ENCODE measurements around the gene NUMB.
A peak's percentile ranks its signal among the peaks of the same experiment; 100 is the strongest.

Gene NUMB

DNA sequence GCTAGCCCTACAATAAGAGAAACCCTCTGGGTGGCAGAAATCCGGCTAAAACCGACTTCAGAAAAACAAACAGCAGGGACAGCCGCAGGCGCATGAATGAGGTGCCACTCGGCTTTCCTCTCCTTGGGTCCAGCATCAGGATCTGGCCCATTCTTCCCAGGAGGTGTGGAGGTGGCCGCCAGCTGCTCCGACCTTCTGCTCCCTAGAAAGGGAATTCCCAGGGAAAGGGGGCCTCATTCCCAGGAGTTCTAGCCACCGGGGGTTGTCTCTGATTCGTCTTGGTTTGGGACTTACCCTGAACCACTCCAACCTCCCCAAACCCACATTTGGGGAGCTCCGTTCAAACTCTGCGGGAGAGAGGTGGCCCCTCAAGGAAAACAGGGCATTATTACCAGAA is 208.0 kb downstream of the NUMB start:
- no peak for DNase-seq
- H3K4me3 ChIP-seq (ENCODE audit: control insufficient read depth in 1 of 7, extremely low read depth in 1 of 7, insufficient read depth in 4 of 7, low read depth in 2 of 7, low read length in 6 of 7): no peak overlapping the region
- H3K27me3 ChIP-seq (replicated peaks in 2 of 5; ENCODE audit: control insufficient read depth in 4 of 5, insufficient read depth in 5 of 5, low read length in 4 of 5): peaks cover 0 to 3% (median 0%) of the 10 kb centered on the region in 5 experiments
- no peaks in the 10 kb centered on the region for H3K9me3 ChIP-seq (ENCODE audit: control extremely low read depth in 1 of 5, control insufficient read depth in 4 of 5, insufficient read depth in 2 of 5, low read depth in 1 of 5, low read length in 4 of 5)
- no peak overlapping the region for H3K27ac ChIP-seq (ENCODE audit: insufficient read depth in 1 of 2, low read depth in 1 of 2, low read length in 2 of 2, poor library complexity in 1 of 2, severe bottlenecking in 2 of 2)
- no peaks in the 10 kb centered on the region for H3K36me3 ChIP-seq (ENCODE audit: control insufficient read depth in 4 of 4, insufficient read depth in 4 of 4, low read length in 3 of 4)
- ChIA-PET POLR2A (interaction anchor here (0.6 kb wide), 1 partner anchor 14 kb away, joined by 3 read pairs; no protein-coding TSS in a partner anchor), CTCF (no interaction called here)
- peaks cover 0 to 14% (median 11%) of the 10 kb centered on the region in 4 experiments for H3K4me1 ChIP-seq (ENCODE audit: control extremely low read depth in 1 of 4, control insufficient read depth in 4 of 4, insufficient read depth in 4 of 4, low read length in 3 of 4)
- WGBS (ENCODE audit: insufficient coverage): 98% methylated on average over 6 of the region's 11 CpGs

GRCh38 chr14:73249564-73250316 is 208.6 kb downstream of the NUMB start:
- H3K9me3 ChIP-seq (ENCODE audit: control extremely low read depth in 1 of 5, control insufficient read depth in 4 of 5, insufficient read depth in 2 of 5, low read depth in 1 of 5, low read length in 4 of 5): no peaks in the 10 kb centered on the region
- no peaks in the 10 kb centered on the region for H3K36me3 ChIP-seq (ENCODE audit: control insufficient read depth in 4 of 4, insufficient read depth in 4 of 4, low read length in 3 of 4)
- peaks cover 2 to 20% (median 17%) of the 10 kb centered on the region in 4 experiments for H3K4me1 ChIP-seq (ENCODE audit: control extremely low read depth in 1 of 4, control insufficient read depth in 4 of 4, insufficient read depth in 4 of 4, low read length in 3 of 4)
- POLR2A ChIA-PET: interaction anchor here (0.6 kb wide), 1 partner anchor 14 kb away, joined by 3 read pairs; no protein-coding TSS in a partner anchor
- H3K27me3 ChIP-seq (replicated peaks in 2 of 5; ENCODE audit: control insufficient read depth in 4 of 5, insufficient read depth in 5 of 5, low read length in 4 of 5): peaks cover 0 to 3% (median 0%) of the 10 kb centered on the region in 5 experiments
- CTCF ChIA-PET: no interaction called here
- 84% methylated on average over 10 of the region's 13 CpGs for WGBS (ENCODE audit: insufficient coverage)
- DNase-seq: no peak
- no peak overlapping the region for H3K4me3 ChIP-seq (ENCODE audit: control insufficient read depth in 1 of 7, extremely low read depth in 1 of 7, insufficient read depth in 4 of 7, low read depth in 2 of 7, low read length in 6 of 7)
- H3K27ac ChIP-seq (ENCODE audit: insufficient read depth in 1 of 2, low read depth in 1 of 2, low read length in 2 of 2, poor library complexity in 1 of 2, severe bottlenecking in 2 of 2): no peak overlapping the region

GRCh38 chr14:73249108-73249507 is 209.2 kb downstream of the NUMB start:
- POLR2A ChIA-PET: no interaction called here
- no peak for DNase-seq
- Histone ChIP-seq H3K27ac (ENCODE audit: insufficient read depth in 1 of 2, low read depth in 1 of 2, low read length in 2 of 2, poor library complexity in 1 of 2, severe bottlenecking in 2 of 2) (no peak overlapping the region), H3K4me1 (ENCODE audit: control extremely low read depth in 1 of 4, control insufficient read depth in 4 of 4, insufficient read depth in 4 of 4, low read length in 3 of 4) (peaks cover 2 to 27% (median 23%) of the 10 kb centered on the region in 4 experiments), H3K9me3 (ENCODE audit: control extremely low read depth in 1 of 5, control insufficient read depth in 4 of 5, insufficient read depth in 2 of 5, low read depth in 1 of 5, low read length in 4 of 5) (no peaks in the 10 kb centered on the region), H3K4me3 (ENCODE audit: control insufficient read depth in 1 of 7, extremely low read depth in 1 of 7, insufficient read depth in 4 of 7, low read depth in 2 of 7, low read length in 6 of 7) (no peak overlapping the region), H3K27me3 (replicated peaks in 2 of 5; ENCODE audit: control insufficient read depth in 4 of 5, insufficient read depth in 5 of 5, low read length in 4 of 5) (peaks cover 0 to 3% (median 0%) of the 10 kb centered on the region in 5 experiments), H3K36me3 (ENCODE audit: control insufficient read depth in 4 of 4, insufficient read depth in 4 of 4, low read length in 3 of 4) (no peaks in the 10 kb centered on the region)
- CTCF ChIA-PET: no interaction called here
- no CpG with 5 or more reads among the region's 1 CpG for WGBS (ENCODE audit: insufficient coverage)

DNA sequence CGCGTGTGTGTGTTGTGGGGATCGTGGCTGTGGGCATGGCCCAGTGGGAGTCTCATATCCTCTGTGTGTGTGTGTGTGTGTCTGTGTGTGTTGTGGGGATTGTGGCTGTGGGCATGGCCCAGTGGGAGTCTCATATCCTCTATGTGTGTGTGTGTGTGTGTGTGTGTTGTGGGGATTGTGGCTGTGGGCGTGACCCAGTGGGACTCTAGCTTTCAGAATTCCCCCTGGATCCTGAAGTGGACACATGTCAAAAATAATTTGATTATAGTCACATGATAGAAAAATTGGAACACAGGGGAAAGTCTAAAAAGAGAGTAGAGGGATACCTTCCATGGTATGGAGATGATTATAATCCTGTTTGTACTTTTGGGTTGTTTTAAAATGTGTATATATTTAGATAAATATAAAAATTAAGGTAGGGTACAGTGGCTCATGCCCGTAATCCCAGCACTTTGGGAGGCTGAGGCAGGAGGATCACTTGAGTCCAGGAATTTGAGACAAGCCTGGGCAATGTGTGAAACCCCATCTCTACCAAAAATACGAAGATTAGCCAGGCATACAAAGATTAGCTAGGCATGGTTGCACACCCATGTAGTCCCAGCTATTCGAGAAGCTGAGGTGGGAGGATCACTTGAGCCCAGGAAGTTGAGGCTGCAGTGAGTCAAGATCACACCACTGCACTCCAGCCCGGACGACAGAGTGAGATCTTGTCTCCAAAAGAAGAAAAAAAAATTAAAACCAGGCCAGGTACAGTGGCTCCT is 210.1 kb downstream of the NUMB start:
- ChIA-PET CTCF (no interaction called here), POLR2A (no interaction called here)
- Histone ChIP-seq H3K27me3 (replicated peaks in 2 of 5; ENCODE audit: control insufficient read depth in 4 of 5, insufficient read depth in 5 of 5, low read length in 4 of 5) (peaks cover 0 to 3% (median 0%) of the 10 kb centered on the region in 5 experiments), H3K27ac (ENCODE audit: insufficient read depth in 1 of 2, low read depth in 1 of 2, low read length in 2 of 2, poor library complexity in 1 of 2, severe bottlenecking in 2 of 2) (no peak overlapping the region), H3K4me1 (ENCODE audit: control extremely low read depth in 1 of 4, control insufficient read depth in 4 of 4, insufficient read depth in 4 of 4, low read length in 3 of 4) (peaks cover 2 to 35% (median 28%) of the 10 kb centered on the region in 4 experiments), H3K36me3 (ENCODE audit: control insufficient read depth in 4 of 4, insufficient read depth in 4 of 4, low read length in 3 of 4) (no peaks in the 10 kb centered on the region), H3K9me3 (ENCODE audit: control extremely low read depth in 1 of 5, control insufficient read depth in 4 of 5, insufficient read depth in 2 of 5, low read depth in 1 of 5, low read length in 4 of 5) (no peaks in the 10 kb centered on the region), H3K4me3 (ENCODE audit: control insufficient read depth in 1 of 7, extremely low read depth in 1 of 7, insufficient read depth in 4 of 7, low read depth in 2 of 7, low read length in 6 of 7) (no peak overlapping the region)
- no peak for DNase-seq
- 89% methylated on average over 5 of the region's 9 CpGs for WGBS (ENCODE audit: insufficient coverage)

- peak overlapping the region; percentile 23 to 79 (median 62) for H3K4me3 ChIP-seq (ENCODE audit: control insufficient read depth in 1 of 7, extremely low read depth in 1 of 7, insufficient read depth in 4 of 7, low read depth in 2 of 7, low read length in 6 of 7)
- CTCF ChIA-PET: no interaction called here
These were observed 211.8 kb downstream of the NUMB start for GRCh38 chr14:73246387-73247150.

DNA sequence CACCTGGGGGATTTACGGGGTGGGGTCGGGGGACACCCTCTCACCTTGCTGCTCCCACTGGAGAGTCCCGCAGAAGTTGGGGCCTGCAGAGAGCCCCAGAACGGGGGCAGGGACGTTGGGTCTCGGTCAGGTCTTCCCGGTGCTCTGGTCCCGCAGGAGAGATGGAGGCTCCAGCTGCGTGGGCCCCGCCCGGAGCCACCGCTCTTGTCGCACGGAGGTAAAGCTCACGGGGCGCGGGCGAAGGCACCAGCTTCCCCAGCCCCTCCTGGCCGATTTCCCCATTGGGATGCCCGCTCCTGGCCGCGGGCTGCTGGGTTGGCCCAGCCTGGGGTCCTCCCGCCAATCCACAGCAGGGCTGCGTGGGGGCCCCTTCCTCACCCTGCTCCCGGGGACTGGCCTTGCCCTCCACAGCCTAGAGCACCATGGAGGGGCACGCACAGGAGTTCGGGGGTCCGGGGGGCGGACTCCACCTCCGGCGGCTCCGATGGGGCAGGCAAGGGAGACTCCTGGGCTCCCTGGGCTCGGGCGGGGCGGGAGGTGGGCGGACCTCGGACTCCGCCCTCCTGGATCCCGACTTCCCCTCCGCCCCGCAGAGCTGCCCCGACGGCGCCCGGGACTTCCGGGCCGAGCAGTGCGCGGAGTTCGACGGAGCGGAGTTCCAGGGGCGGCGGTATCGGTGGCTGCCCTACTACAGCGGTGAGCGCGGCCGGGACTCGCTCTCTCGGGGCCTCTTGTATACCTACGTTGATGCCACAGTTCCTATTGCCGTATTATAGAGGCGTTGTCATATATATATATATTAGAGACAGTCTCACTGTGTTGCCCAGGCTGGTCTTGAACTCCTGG is 212.6 kb downstream of the NUMB start:
- ChIA-PET CTCF (interaction anchor here (2.3 kb wide), 1 partner anchor 13 kb away, joined by 5 read pairs; no protein-coding TSS in a partner anchor), POLR2A (interaction anchor here (0.5 to 0.6 kb wide), 2 partner anchors 43 to 97 kb away, joined by 3 to 4 read pairs; no protein-coding TSS in a partner anchor)
- Histone ChIP-seq H3K36me3 (ENCODE audit: control insufficient read depth in 4 of 4, insufficient read depth in 4 of 4, low read length in 3 of 4) (no peaks in the 10 kb centered on the region), H3K9me3 (ENCODE audit: control extremely low read depth in 1 of 5, control insufficient read depth in 4 of 5, insufficient read depth in 2 of 5, low read depth in 1 of 5, low read length in 4 of 5) (no peaks in the 10 kb centered on the region), H3K4me3 (ENCODE audit: control insufficient read depth in 1 of 7, extremely low read depth in 1 of 7, insufficient read depth in 4 of 7, low read depth in 2 of 7, low read length in 6 of 7) (peak overlapping the region; percentile 23 to 79 (median 62)), H3K4me1 (ENCODE audit: control extremely low read depth in 1 of 4, control insufficient read depth in 4 of 4, insufficient read depth in 4 of 4, low read length in 3 of 4) (peaks cover 2 to 59% (median 48%) of the 10 kb centered on the region in 4 experiments), H3K27me3 (replicated peaks in 2 of 5; ENCODE audit: control insufficient read depth in 4 of 5, insufficient read depth in 5 of 5, low read length in 4 of 5) (peaks cover 0 to 15% (median 8%) of the 10 kb centered on the region in 5 experiments), H3K27ac (ENCODE audit: insufficient read depth in 1 of 2, low read depth in 1 of 2, low read length in 2 of 2, poor library complexity in 1 of 2, severe bottlenecking in 2 of 2) (no peak overlapping the region)
- 6% methylated on average over 52 of the region's 64 CpGs for WGBS (ENCODE audit: insufficient coverage)
- DNase-seq: peak; percentile 40 to 77 (median 63)

More at GRCh38 chr14:73246387-73247150, 211.8 kb downstream of the NUMB start:
- WGBS (ENCODE audit: insufficient coverage): 65% methylated on average over 12 of the region's 18 CpGs
- Histone ChIP-seq H3K27ac (ENCODE audit: insufficient read depth in 1 of 2, low read depth in 1 of 2, low read length in 2 of 2, poor library complexity in 1 of 2, severe bottlenecking in 2 of 2) (no peak overlapping the region), H3K9me3 (ENCODE audit: control extremely low read depth in 1 of 5, control insufficient read depth in 4 of 5, insufficient read depth in 2 of 5, low read depth in 1 of 5, low read length in 4 of 5) (no peaks in the 10 kb centered on the region), H3K4me1 (ENCODE audit: control extremely low read depth in 1 of 4, control insufficient read depth in 4 of 4, insufficient read depth in 4 of 4, low read length in 3 of 4) (peaks cover 2 to 50% (median 39%) of the 10 kb centered on the region in 4 experiments), H3K36me3 (ENCODE audit: control insufficient read depth in 4 of 4, insufficient read depth in 4 of 4, low read length in 3 of 4) (no peaks in the 10 kb centered on the region), H3K27me3 (replicated peaks in 2 of 5; ENCODE audit: control insufficient read depth in 4 of 5, insufficient read depth in 5 of 5, low read length in 4 of 5) (peaks cover 0 to 8% (median 3%) of the 10 kb centered on the region in 5 experiments)
- peak in 1 of 3 donors; percentile 24 for DNase-seq
- POLR2A ChIA-PET: no interaction called here
